NCI-H345 (cell line): ENCODE data around the gene PASK.

Experiments used
- DNase-seq: peaks from one replicate; lab custom pipeline; 2025; lab: John Stamatoyannopoulos, UW

The PASK gene

GRCh38 chr2:241080405-241081189 is 68.7 kb downstream of the PASK start:
- DNase-seq: no peak

- no peak for DNase-seq
Observed at GRCh38 chr2:241074901-241075540, 74.3 kb downstream of the PASK start.

- no peak for DNase-seq
Observed at GRCh38 chr2:241074065-241074818, 75.0 kb downstream of the PASK start.

GRCh38 chr2:241073166-241074064 is 75.9 kb downstream of the PASK start:
- DNase-seq: no peak

- DNase-seq: no peak
Observed at GRCh38 chr2:241072553-241073165, 76.6 kb downstream of the PASK start.

- no peak for DNase-seq
Observed at GRCh38 chr2:241072151-241072550, 77.1 kb downstream of the PASK start.

GRCh38 chr2:241071677-241072111 is 77.6 kb downstream of the PASK start:
- no peak for DNase-seq

GRCh38 chr2:241070811-241071676 is 78.2 kb downstream of the PASK start:
- no peak for DNase-seq

- DNase-seq: no peak
Observed at GRCh38 chr2:241070361-241070760, 78.9 kb downstream of the PASK start.

GRCh38 chr2:241069821-241070281 is 79.4 kb downstream of the PASK start:
- DNase-seq: no peak

- no peak for DNase-seq
Observed at GRCh38 chr2:241068942-241069810, 80.1 kb downstream of the PASK start.

- no peak for DNase-seq
Observed at GRCh38 chr2:241068136-241068941, 80.9 kb downstream of the PASK start.

GRCh38 chr2:241067501-241068135 is 81.7 kb downstream of the PASK start:
- DNase-seq: no peak

- no peak for DNase-seq
Observed at GRCh38 chr2:241066893-241067341, 82.4 kb downstream of the PASK start.

GRCh38 chr2:241066171-241066892 is 82.9 kb downstream of the PASK start:
- DNase-seq: no peak

GRCh38 chr2:241065355-241065803 is 83.9 kb downstream of the PASK start:
- DNase-seq: no peak

- DNase-seq: no peak
Observed at GRCh38 chr2:241064802-241065354, 84.4 kb downstream of the PASK start.
